Gastroesophageal sphincter (tissue), 4 donors: ENCODE results near the gene DCP1B. TPM values are rescaled to one million over a fixed set of nuclear protein-coding genes. Genes with fewer than 3 reads are reported as not detected.

Experiments
- ATAC-seq: fragments of 150-250 bp; one replicate; pipeline ENCODE4 v1.9.1; 2016; ENCODE audit warnings: mild to moderate bottlenecking, moderate library complexity
- H3K27ac ChIP-seq, 4 donors: fragments of 200-600 bp; sonication (generic) in 3 of 4; 1 replicate in 3 of 4; 2 replicates in 1 of 4; pipeline ENCODE4 v1.5.1; 2016 to 2019
- H3K27me3 ChIP-seq: fragments of 200-600 bp; sonication (generic); one replicate; pipeline ENCODE4 v1.5.1; 2019
- H3K36me3 ChIP-seq, 2 donors: fragments of 200-600 bp; sonication (generic); one replicate each; pipeline ENCODE4 v1.5.1; 2019; ENCODE audit warnings: control low read depth in 1 of 2
- H3K4me1 ChIP-seq, 3 donors: fragments of 200-600 bp; sonication (generic); 1 replicate in 2 of 3; 2 replicates in 1 of 3; pipeline ENCODE4 v1.5.1; 2016 to 2019; ENCODE audit warnings: control low read depth in 2 of 3
- H3K4me3 ChIP-seq, 2 donors: fragments of 200-600 bp; sonication (generic); one replicate each; pipeline ENCODE4 v1.5.1; 2019; ENCODE audit warnings: mild to moderate bottlenecking in 1 of 2, moderate library complexity in 1 of 2
- H3K9me3 ChIP-seq, 3 donors: fragments of 200-600 bp; sonication (generic); one replicate each; pipeline ENCODE4 v1.5.1; 2017 to 2019; ENCODE audit warnings: control low read depth in 2 of 3
- EP300 ChIP-seq: sonication (generic); formaldehyde crosslinking; IDR thresholded peaks from one replicate; pipeline ENCODE4 v1.6.1; 2017; ENCODE audit warnings: antibody characterized with exemption, mild to moderate bottlenecking
- POLR2A ChIP-seq, 2 donors: fragments of 450-650 bp; IDR thresholded peaks; one replicate each; pipeline ENCODE4 v1.6.1; 2017; ENCODE audit warnings: antibody characterized with exemption in 2 of 2, mild to moderate bottlenecking in 2 of 2, moderate library complexity in 1 of 2
- POLR2AphosphoS5 ChIP-seq: sonication (generic); formaldehyde crosslinking; IDR thresholded peaks from one replicate; pipeline ENCODE4 v1.6.1; 2017; ENCODE audit warnings: antibody characterized with exemption
- WGBS, 2 donors: methylation state at CpG; one replicate each; pipeline ENCODE4 v1.1.5; 2018; ENCODE audit warnings: low coverage in 1 of 2; 5-methylcytosine and 5-hydroxymethylcytosine counted together
- total RNA-seq, 4 donors: library from RNA; depleted of rRNA; stranded (reverse); fragments of >200 nt; gene quantifications; one replicate each; pipeline ENCODE4 v1.1.0, GENCODE V29; 2016
- TF ChIP-seq, protein P1 (sequence below), 4 experiments: fragments of 200-600 bp in 2 of 4; fragments of 450-650 bp in 2 of 4; sonication (generic) in 1 of 4; IDR thresholded peaks; one replicate each; pipeline ENCODE4 v1.5.1; 2017 to 2019; ENCODE audit warnings: antibody characterized with exemption in 4 of 4, mild to moderate bottlenecking in 2 of 4, moderate library complexity in 2 of 4

DCP1B gene
- total RNA-seq, 4 donors from 2014 or later, result 26.1 to 30.4 (median 27.9) TPM

DNA sequence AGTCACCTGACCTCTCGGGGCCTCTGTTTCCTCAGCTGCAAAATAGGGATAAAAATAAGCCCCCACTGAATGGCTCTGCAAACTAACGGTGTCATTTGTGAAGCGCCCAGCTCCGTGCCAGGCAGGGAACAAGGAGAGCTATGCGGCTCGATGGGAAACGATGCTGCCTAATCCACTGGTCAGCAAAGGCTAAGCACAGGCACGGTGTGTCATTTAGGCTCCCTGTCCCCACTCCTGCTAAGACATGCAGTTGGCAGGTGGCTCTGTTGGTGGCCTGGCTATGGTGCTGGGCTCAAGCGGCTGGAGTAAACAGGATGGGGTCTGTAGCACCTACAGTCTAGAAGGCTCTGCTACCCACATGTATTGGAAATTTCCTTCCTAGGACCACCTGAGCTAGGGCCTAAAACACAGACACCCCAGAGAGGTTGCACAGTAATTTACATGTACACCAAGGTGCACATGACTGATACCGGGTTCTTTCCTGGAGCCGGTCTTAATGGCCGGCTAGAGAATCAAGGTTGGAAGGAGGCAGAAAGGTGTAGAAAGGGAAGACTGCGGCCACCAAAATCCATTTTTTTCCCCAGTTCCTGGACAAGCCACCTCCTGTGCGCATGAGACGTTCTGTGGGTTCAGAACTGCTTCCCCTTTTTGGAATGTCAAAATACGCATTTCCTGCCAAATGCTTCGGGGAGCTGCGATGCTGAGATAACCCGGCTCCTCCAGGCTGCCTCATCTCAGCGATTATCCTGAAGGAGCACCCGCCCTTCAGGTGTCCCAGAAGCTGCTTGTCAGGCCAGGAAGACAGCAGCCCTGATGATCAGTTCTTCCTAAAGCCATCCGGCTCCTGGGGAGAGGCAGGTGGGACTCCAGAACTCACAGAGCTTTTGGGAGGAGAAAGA is 86.8 kb downstream of the DCP1B start:
- H3K4me1 ChIP-seq, result peaks cover 0 to 12% (median 4%) of the 10 kb centered on the region in 3 donors
- WGBS, 2 donors, result 69 to 70% methylated on average over 10 to 12 of the region's 22 CpGs
- no peaks in the 10 kb centered on the region for H3K27me3 ChIP-seq
- peak overlapping the region in 1 of 2 donors; percentile 36 for H3K4me3 ChIP-seq
- H3K9me3 ChIP-seq, result no peaks in the 10 kb centered on the region
- TF ChIP-seq EP300 (no peak), POLR2AphosphoS5 (no peak), POLR2A (IDR thresholded peaks at IDR 0.05) (no peak)
- TF ChIP-seq, protein P1, sequence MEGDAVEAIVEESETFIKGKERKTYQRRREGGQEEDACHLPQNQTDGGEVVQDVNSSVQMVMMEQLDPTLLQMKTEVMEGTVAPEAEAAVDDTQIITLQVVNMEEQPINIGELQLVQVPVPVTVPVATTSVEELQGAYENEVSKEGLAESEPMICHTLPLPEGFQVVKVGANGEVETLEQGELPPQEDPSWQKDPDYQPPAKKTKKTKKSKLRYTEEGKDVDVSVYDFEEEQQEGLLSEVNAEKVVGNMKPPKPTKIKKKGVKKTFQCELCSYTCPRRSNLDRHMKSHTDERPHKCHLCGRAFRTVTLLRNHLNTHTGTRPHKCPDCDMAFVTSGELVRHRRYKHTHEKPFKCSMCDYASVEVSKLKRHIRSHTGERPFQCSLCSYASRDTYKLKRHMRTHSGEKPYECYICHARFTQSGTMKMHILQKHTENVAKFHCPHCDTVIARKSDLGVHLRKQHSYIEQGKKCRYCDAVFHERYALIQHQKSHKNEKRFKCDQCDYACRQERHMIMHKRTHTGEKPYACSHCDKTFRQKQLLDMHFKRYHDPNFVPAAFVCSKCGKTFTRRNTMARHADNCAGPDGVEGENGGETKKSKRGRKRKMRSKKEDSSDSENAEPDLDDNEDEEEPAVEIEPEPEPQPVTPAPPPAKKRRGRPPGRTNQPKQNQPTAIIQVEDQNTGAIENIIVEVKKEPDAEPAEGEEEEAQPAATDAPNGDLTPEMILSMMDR (IDR thresholded peaks at IDR 0.05), result no peak
- no peak for ATAC-seq
- H3K36me3 ChIP-seq, result no peaks in the 10 kb centered on the region
- H3K27ac ChIP-seq, result peak overlapping the region in 3 of 4 donors; percentile 24 to 59 (median 53)

DNA sequence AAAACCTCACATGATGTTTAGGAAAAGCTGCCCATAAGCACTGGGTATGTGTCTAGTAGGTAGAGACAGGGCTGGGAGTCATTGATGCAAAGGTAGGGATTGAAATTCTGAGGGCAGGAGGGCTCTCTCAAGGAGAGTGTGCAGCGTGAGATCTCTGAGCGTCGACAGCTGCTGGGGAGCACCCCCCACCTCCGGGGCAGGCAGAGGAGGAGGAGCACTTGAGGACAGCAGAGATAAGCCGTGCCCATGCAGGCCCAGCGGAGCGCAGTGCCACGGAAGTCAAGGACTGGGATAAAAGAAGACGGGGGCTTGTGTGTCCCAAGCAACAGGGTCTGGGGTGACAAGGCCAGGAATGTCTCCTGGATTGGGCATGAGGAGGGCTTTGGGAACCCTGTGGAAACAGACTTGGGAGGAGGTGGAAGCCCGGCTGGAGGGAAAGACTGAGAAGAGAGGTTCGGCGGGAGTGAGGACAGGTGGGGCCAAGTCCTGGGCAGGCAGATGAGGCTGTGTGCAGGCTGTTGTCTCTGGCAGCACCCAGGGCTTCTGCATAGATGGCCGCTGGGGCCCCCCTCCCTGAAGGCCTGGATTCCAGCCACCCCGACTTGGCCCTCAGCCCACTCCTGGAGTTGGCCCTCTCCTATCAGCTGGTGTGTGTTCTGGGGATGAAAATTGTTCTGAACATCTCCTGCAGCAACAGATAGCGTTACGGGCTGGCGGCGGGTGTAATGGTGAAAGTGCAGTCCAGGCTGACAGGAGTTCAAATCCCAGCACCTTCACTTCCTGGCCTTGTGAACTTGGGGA is 87.7 kb downstream of the DCP1B start:
- no peaks in the 10 kb centered on the region for H3K9me3 ChIP-seq
- H3K4me3 ChIP-seq, result no peak overlapping the region
- TF ChIP-seq, protein P1 (IDR thresholded peaks at IDR 0.05), result no peak
- TF ChIP-seq POLR2AphosphoS5 (no peak), EP300 (no peak), POLR2A (IDR thresholded peaks at IDR 0.05) (no peak)
- no peaks in the 10 kb centered on the region for H3K27me3 ChIP-seq
- ATAC-seq, result peak; percentile 30
- H3K27ac ChIP-seq, result no peak overlapping the region
- H3K4me1 ChIP-seq, result peaks cover 0 to 12% (median 4%) of the 10 kb centered on the region in 3 donors
- H3K36me3 ChIP-seq, result no peaks in the 10 kb centered on the region
- 21 to 60% methylated on average over 9 to 10 of the region's 18 CpGs for WGBS, 2 donors

DNA sequence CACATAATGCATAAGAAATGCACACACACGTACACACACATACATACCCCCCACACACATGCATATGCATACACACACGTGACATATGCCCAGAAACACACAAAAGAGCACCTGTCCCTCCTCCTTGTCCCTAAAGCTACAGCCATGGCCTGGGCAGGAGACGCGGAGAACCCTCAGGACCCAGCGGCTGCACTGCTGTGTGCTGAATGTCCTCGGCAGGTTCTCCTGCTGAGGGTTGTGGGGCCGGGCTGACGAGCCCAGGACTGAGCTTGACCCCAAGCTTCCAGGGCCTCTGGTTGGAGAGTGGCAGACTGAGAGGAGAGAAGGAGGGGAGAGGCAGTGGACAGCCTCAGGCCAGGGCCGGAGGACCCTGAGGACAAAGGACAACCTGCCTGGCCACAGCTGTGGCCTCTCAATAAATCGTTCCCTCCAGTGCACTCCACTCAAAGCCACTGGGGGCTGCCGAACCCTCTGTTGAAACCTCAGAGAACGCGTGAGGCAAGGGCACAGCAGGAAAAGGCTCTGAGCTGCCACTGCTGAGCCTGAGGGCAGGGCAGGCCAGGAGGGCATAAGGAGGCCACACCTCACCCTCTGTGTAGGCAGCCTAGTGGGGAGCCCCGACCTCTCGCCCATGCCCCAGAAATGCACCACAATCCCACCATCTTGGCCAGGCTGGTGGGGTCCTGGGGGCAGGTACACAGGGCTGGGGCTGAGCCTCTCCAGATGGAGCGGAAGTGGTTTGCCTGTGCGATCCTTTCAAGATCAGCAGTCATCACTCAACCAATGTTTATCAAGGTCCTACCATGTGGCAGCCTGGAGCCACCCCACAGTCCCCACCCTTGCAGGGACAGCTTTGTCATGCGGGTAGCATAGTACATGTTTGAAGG is 88.9 kb downstream of the DCP1B start:
- TF ChIP-seq EP300 (no peak), POLR2A (IDR thresholded peaks at IDR 0.05) (no peak), POLR2AphosphoS5 (no peak)
- TF ChIP-seq, protein P1 (IDR thresholded peaks at IDR 0.05), result no peak
- Histone ChIP-seq H3K4me1 (peaks cover 0 to 12% (median 4%) of the 10 kb centered on the region in 3 donors), H3K4me3 (no peak overlapping the region), H3K27ac (no peak overlapping the region), H3K27me3 (no peaks in the 10 kb centered on the region), H3K36me3 (no peaks in the 10 kb centered on the region), H3K9me3 (no peaks in the 10 kb centered on the region)
- WGBS, 2 donors, result 95 to 100% methylated on average over 1 to 3 of the region's 18 CpGs
- no peak for ATAC-seq

DNA sequence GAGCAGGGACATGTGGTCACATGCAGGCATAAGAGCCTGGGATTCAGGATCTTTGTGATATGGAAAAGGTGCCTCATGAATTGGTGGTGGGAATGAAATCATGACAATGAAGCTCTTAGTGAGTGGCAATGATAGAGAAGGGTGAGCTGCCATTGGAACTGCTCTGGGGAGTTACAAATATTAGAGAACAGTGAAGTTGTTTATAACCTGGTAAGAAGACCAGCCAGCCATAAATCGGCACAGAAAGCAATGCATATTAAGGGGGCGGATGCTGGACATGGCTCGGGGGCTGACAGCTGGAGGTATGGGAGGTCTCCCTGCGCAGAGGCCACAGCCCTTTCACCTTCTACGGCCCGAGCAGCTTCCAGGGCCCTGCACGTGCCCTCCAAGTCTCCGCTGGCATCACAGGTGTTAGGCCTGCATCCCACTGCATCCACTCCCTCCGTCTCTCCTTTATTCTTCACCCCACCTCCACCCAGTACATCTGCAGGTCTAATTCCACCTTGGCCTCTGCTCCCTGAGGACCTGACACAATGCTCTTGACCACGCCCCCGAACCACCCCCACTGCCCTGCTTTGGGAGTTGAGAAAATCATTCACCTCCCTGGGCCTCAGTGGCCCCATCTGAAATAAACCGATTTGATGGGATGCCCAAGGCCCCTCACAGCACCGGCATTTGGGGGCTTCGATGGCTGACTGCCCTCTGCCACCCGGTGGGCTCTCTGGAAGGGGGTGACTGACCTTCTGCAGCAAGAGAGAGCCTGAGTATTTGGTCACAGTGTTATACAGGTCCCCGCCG is 89.9 kb downstream of the DCP1B start:
- Histone ChIP-seq H3K27ac (no peak overlapping the region), H3K9me3 (no peaks in the 10 kb centered on the region), H3K27me3 (peaks cover 8% of the 10 kb centered on the region), H3K4me3 (no peak overlapping the region), H3K36me3 (no peaks in the 10 kb centered on the region), H3K4me1 (peaks cover 0 to 12% (median 4%) of the 10 kb centered on the region in 3 donors)
- WGBS, 2 donors, result 85 to 91% methylated on average over 7 to 8 of the region's 17 CpGs
- ATAC-seq, result no peak
- TF ChIP-seq EP300 (no peak), POLR2AphosphoS5 (no peak), POLR2A (IDR thresholded peaks at IDR 0.05) (no peak)
- TF ChIP-seq, protein P1 (IDR thresholded peaks at IDR 0.05), result no peak
